ENCODE measurements around the gene UBE2QL1. TPM values are rescaled to one million over a fixed set of nuclear protein-coding genes. Genes with fewer than 3 reads are reported as not detected.

The UBE2QL1 gene
- total and polyA plus RNA-seq, 2 donors (not counting 1 experiment from before 2014, with no cell fraction given): 0.33 to 1.7 TPM

DNA sequence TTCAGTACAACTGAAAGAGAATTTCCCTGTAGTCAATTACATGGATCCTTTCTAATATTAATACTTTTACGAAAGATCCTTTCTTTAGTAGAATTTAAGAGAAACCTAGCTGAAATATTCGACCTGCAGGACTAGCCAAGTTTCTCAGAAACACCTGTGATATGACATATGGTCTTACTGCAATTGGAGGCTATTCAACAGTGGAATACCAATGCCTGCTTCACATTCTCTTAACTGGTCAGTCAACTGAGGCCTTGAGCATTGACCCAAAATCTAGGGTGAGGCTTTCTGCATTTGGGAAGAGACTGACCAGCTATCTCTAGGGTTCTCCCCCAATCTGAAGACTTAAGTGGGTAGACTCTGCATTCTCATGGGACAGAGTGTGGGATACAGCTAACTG is 12.3 kb downstream of the UBE2QL1 start:
- DNase-seq (no peak), ATAC-seq (ENCODE audit: low read depth) (no peak)
- Mint-ChIP-seq H3K27ac (no peak overlapping the region), H3K4me1 (peaks cover 1% of the 10 kb centered on the region), H3K4me3 (no peak overlapping the region), H3K27me3 (peaks cover 14% of the 10 kb centered on the region), H3K9me3 (ENCODE audit: insufficient read depth) (no peaks in the 10 kb centered on the region)
- Histone ChIP-seq H2AFZ (ENCODE audit: insufficient read depth, low read depth, low read length, poor library complexity, severe bottlenecking) (no peak overlapping the region), H3K27me3 (replicated peaks in 1 of 4; ENCODE audit: control extremely low read depth in 1 of 4, control insufficient read depth in 3 of 4, insufficient read depth in 4 of 4, low read length in 3 of 4) (peaks cover 0 to 6% (median 0%) of the 10 kb centered on the region in 4 experiments), H3K4me3 (ENCODE audit: control extremely low read depth in 1 of 5, extremely low read depth in 1 of 5, insufficient read depth in 1 of 5, low read depth in 2 of 5, low read length in 4 of 5) (no peak overlapping the region), H3K4me1 (ENCODE audit: control insufficient read depth in 2 of 2, insufficient read depth in 2 of 2, low read length in 2 of 2) (no peaks in the 10 kb centered on the region), H3K9ac (ENCODE audit: low read length) (no peak overlapping the region), H4K20me1 (ENCODE audit: control insufficient read depth, insufficient read depth, low read length, poor library complexity, severe bottlenecking) (no peaks in the 10 kb centered on the region), H3K9me3 (ENCODE audit: control extremely low read depth in 1 of 3, control insufficient read depth in 2 of 3, insufficient read depth in 1 of 3, low read length in 2 of 3) (no peaks in the 10 kb centered on the region), H3K4me2 (replicated peaks; ENCODE audit: low read depth, low read length, poor library complexity, severe bottlenecking) (no peak overlapping the region), H3K27ac (ENCODE audit: low read length in 2 of 2) (no peak overlapping the region), H3K79me2 (ENCODE audit: control insufficient read depth, insufficient read depth, low read length) (no peaks in the 10 kb centered on the region), H3K36me3 (replicated peaks in 1 of 2; ENCODE audit: control extremely low read depth in 1 of 2, control insufficient read depth in 1 of 2, extremely low read depth in 1 of 2, insufficient read depth in 2 of 2, low read length in 1 of 2) (no peaks in the 10 kb centered on the region)
- TF ChIP-seq, protein P1, sequence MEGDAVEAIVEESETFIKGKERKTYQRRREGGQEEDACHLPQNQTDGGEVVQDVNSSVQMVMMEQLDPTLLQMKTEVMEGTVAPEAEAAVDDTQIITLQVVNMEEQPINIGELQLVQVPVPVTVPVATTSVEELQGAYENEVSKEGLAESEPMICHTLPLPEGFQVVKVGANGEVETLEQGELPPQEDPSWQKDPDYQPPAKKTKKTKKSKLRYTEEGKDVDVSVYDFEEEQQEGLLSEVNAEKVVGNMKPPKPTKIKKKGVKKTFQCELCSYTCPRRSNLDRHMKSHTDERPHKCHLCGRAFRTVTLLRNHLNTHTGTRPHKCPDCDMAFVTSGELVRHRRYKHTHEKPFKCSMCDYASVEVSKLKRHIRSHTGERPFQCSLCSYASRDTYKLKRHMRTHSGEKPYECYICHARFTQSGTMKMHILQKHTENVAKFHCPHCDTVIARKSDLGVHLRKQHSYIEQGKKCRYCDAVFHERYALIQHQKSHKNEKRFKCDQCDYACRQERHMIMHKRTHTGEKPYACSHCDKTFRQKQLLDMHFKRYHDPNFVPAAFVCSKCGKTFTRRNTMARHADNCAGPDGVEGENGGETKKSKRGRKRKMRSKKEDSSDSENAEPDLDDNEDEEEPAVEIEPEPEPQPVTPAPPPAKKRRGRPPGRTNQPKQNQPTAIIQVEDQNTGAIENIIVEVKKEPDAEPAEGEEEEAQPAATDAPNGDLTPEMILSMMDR (IDR thresholded peaks at IDR 0.05): no peak
- TF ChIP-seq EZH2 (IDR thresholded peaks at IDR 0.05; ENCODE audit: borderline replicate concordance, insufficient read depth, low read depth, low read length, poor library complexity, severe bottlenecking): no peak
- intact Hi-C loops (cut with micrococcal nuclease): no loop called here
- 80% methylated on average over 1 of the region's 2 CpGs for WGBS (ENCODE audit: insufficient coverage)
- ChIA-PET POLR2A (no interaction called here), CTCF (no interaction called here)

- Histone ChIP-seq H3K4me3 (ENCODE audit: control extremely low read depth in 1 of 5, extremely low read depth in 1 of 5, insufficient read depth in 1 of 5, low read depth in 2 of 5, low read length in 4 of 5) (no peak overlapping the region), H3K9me3 (ENCODE audit: control extremely low read depth in 1 of 3, control insufficient read depth in 2 of 3, insufficient read depth in 1 of 3, low read length in 2 of 3) (no peaks in the 10 kb centered on the region), H3K4me1 (ENCODE audit: control insufficient read depth in 2 of 2, insufficient read depth in 2 of 2, low read length in 2 of 2) (no peaks in the 10 kb centered on the region), H3K36me3 (replicated peaks in 1 of 2; ENCODE audit: control extremely low read depth in 1 of 2, control insufficient read depth in 1 of 2, extremely low read depth in 1 of 2, insufficient read depth in 2 of 2, low read length in 1 of 2) (no peaks in the 10 kb centered on the region), H4K20me1 (ENCODE audit: control insufficient read depth, insufficient read depth, low read length, poor library complexity, severe bottlenecking) (no peaks in the 10 kb centered on the region), H2AFZ (ENCODE audit: insufficient read depth, low read depth, low read length, poor library complexity, severe bottlenecking) (no peak overlapping the region), H3K27ac (ENCODE audit: low read length in 2 of 2) (no peak overlapping the region), H3K4me2 (replicated peaks; ENCODE audit: low read depth, low read length, poor library complexity, severe bottlenecking) (no peak overlapping the region), H3K79me2 (ENCODE audit: control insufficient read depth, insufficient read depth, low read length) (no peaks in the 10 kb centered on the region), H3K27me3 (replicated peaks in 1 of 4; ENCODE audit: control extremely low read depth in 1 of 4, control insufficient read depth in 3 of 4, insufficient read depth in 4 of 4, low read length in 3 of 4) (peaks cover 0 to 5% (median 0%) of the 10 kb centered on the region in 4 experiments), H3K9ac (ENCODE audit: low read length) (no peak overlapping the region)
- 96% methylated on average over 12 of the region's 17 CpGs for WGBS (ENCODE audit: insufficient coverage)
- TF ChIP-seq, protein P1 (IDR thresholded peaks at IDR 0.05): no peak
- TF ChIP-seq EZH2 (IDR thresholded peaks at IDR 0.05; ENCODE audit: borderline replicate concordance, insufficient read depth, low read depth, low read length, poor library complexity, severe bottlenecking): no peak
- Mint-ChIP-seq H3K27ac (no peak overlapping the region), H3K4me1 (peaks cover 2% of the 10 kb centered on the region), H3K9me3 (ENCODE audit: insufficient read depth) (no peaks in the 10 kb centered on the region), H3K27me3 (peaks cover 5% of the 10 kb centered on the region), H3K4me3 (no peak overlapping the region)
- no peak for DNase-seq
- intact Hi-C loops (cut with micrococcal nuclease): no loop called here
- ChIA-PET CTCF (no interaction called here), POLR2A (no interaction called here)
- ATAC-seq (ENCODE audit: low read depth): no peak
These were observed 13.4 kb downstream of the UBE2QL1 start for GRCh38 chr5:6461793-6462650.
